A549 (cell line): ENCODE results near the gene CCDC102B. TPM values are rescaled to one million over a fixed set of nuclear protein-coding genes. Genes with fewer than 3 reads are reported as not detected.

ENCODE experiments used
- ATAC-seq, 2 experiments: fragments of 200-7000 bp in 1 of 2; fragments of >200 bp in 1 of 2; cut with Nextera tagmentation in 1 of 2; cut with Tn5 transposase in 1 of 2; 3 replicates each; pipeline versions ENCODE4 v1.8.0 to v1.9.1; 2018 to 2020; ENCODE audit warnings: mild to moderate bottlenecking in 1 of 2, moderate library complexity in 1 of 2
- CTCF ChIA-PET: fragments of 300-600 bp; sonication (Branson Sonifier 250); formaldehyde crosslinking; extraction: SDS; loops from one replicate; lab custom pipeline; 2021; ENCODE audit warnings: antibody characterized with exemption, inconsistent platforms; lab: Yijun Ruan, JAX
- POLR2A ChIA-PET: fragments of 350-600 bp; formaldehyde crosslinking; extraction: SDS; loops from one replicate; lab custom pipeline; 2021; ENCODE audit warnings: antibody characterized with exemption, inconsistent platforms; lab: Yijun Ruan, JAX
- DNase-seq, 2 experiments: peaks; one replicate each; pipeline versions ENCODE4 v3.0.0 to v3.0.0-alpha.2; 2011 to 2016; ENCODE audit warnings: low read depth in 1 of 2, low spot score in 1 of 2
- FAIRE-seq: peaks from 2 replicates; lab custom pipeline; 2011; peaks lifted over from hg19 to GRCh38; lab: Jason Lieb, UNC
- H3K27ac ChIP-seq, 2 experiments: fragments of >200 bp; sonication (Bioruptor Twin); formaldehyde crosslinking; 3 replicates each; pipeline ENCODE4 v1.5.1; 2016 to 2017
- H3K4me1 ChIP-seq: fragments of >200 bp; sonication (Bioruptor Twin); formaldehyde crosslinking; 3 replicates; pipeline ENCODE4 v1.6.1; 2016
- H3K4me2 ChIP-seq: fragments of >200 bp; sonication (Bioruptor Twin); formaldehyde crosslinking; 3 replicates; pipeline ENCODE4 v1.6.1; 2016
- H3K4me3 ChIP-seq: fragments of >200 bp; sonication (Bioruptor Twin); formaldehyde crosslinking; 3 replicates; pipeline ENCODE4 v1.5.1; 2016
- H3K9me3 ChIP-seq: fragments of >200 bp; sonication (Bioruptor Twin); formaldehyde crosslinking; 3 replicates; pipeline ENCODE4 v1.6.1; 2016
- CEBPB ChIP-seq, 2 experiments: fragments of >200 bp in 1 of 2; sonication (Bioruptor Twin) in 1 of 2; formaldehyde crosslinking in 1 of 2; IDR thresholded peaks; 2 replicates each; pipeline ENCODE4 v1.6.1; 2012 to 2016
- CHD2 ChIP-seq: fragments of 150-350 bp; IDR thresholded peaks from 2 replicates; pipeline ENCODE4 v1.6.1; 2014; ENCODE audit warnings: low read length; ENCODE audit not compliant: partially characterized antibody
- CTCF ChIP-seq: fragments of >200 bp; sonication (Bioruptor Twin); formaldehyde crosslinking; IDR thresholded peaks from 3 replicates; pipeline ENCODE4 v1.5.1; 2016
- EHF ChIP-seq: fragments of 250-450 bp; sonication (Bioruptor Pico); IDR thresholded peaks from 2 replicates; pipeline ENCODE4 v1.5.0; 2020; ENCODE audit warnings: mild to moderate bottlenecking
- EP300 ChIP-seq, 2 experiments: fragments of >200 bp; sonication (Bioruptor Twin); formaldehyde crosslinking; IDR thresholded peaks; 2 replicates in 1 of 2; 3 replicates in 1 of 2; pipeline ENCODE4 v1.6.1; 2016 to 2017
- FOSB ChIP-seq: fragments of 250-450 bp; sonication (Bioruptor Pico); IDR thresholded peaks from 2 replicates; pipeline ENCODE4 v1.5.0; 2020; ENCODE audit warnings: mild to moderate bottlenecking, moderate library complexity
- HDAC2 ChIP-seq: fragments of 200-600 bp; sonication (generic); IDR thresholded peaks from 2 replicates; pipeline ENCODE4 v1.6.1; 2016
- HEYL ChIP-seq: fragments of 250-450 bp; sonication (Bioruptor Pico); IDR thresholded peaks from 2 replicates; pipeline ENCODE4 v1.8.0; 2021; ENCODE audit warnings: mild to moderate bottlenecking, moderate library complexity
- JUN ChIP-seq, 2 experiments: fragments of >200 bp; sonication (Bioruptor Twin); formaldehyde crosslinking; IDR thresholded peaks; 2 replicates in 1 of 2; 3 replicates in 1 of 2; pipeline ENCODE4 v1.6.1; 2016 to 2017
- JUNB ChIP-seq: fragments of >200 bp; sonication (Bioruptor Twin); formaldehyde crosslinking; IDR thresholded peaks from 2 replicates; pipeline ENCODE4 v1.6.1; 2016
- KDM5A ChIP-seq: fragments of 200-600 bp; sonication (generic); IDR thresholded peaks from 2 replicates; pipeline ENCODE4 v1.6.1; 2016; ENCODE audit warnings: antibody characterized with exemption, mild to moderate bottlenecking
- MAZ ChIP-seq: fragments of 150-350 bp; IDR thresholded peaks from 2 replicates; pipeline ENCODE4 v1.6.1; 2014; ENCODE audit warnings: antibody characterized with exemption, low read depth, low read length, borderline replicate concordance
- MYC ChIP-seq: IDR thresholded peaks from 2 replicates; pipeline ENCODE4 v1.6.1; 2012; ENCODE audit warnings: mild to moderate bottlenecking, inconsistent platforms, low read length, improper control_type of control experiment, borderline replicate concordance
- NFE2L2 ChIP-seq: fragments of 150-350 bp; conservative IDR thresholded peaks from 2 replicates; pipeline ENCODE4 v1.6.1; 2014; ENCODE audit warnings: low read length
- NPAS2 ChIP-seq: fragments of 250-450 bp; sonication (Bioruptor Pico); IDR thresholded peaks from 2 replicates; pipeline ENCODE4 v1.8.0; 2022; ENCODE audit warnings: mild to moderate bottlenecking, moderate library complexity, borderline replicate concordance
- NR3C1 ChIP-seq: fragments of >200 bp; sonication (Bioruptor Twin); formaldehyde crosslinking; IDR thresholded peaks from 3 replicates; pipeline ENCODE4 v1.6.1; 2017
- POLR2A ChIP-seq: IDR thresholded peaks from 2 replicates; pipeline ENCODE4 v1.6.1; 2012; ENCODE audit warnings: mild to moderate bottlenecking, low read length
- POLR2AphosphoS2 ChIP-seq: conservative IDR thresholded peaks from 2 replicates; pipeline ENCODE4 v1.6.1; 2012; ENCODE audit warnings: low read length, improper control_type of control experiment, inconsistent platforms
- RARB ChIP-seq: fragments of 250-450 bp; sonication (Bioruptor Pico); IDR thresholded peaks from 2 replicates; pipeline ENCODE4 v1.8.0; 2021; ENCODE audit warnings: mild to moderate bottlenecking, moderate library complexity
- RCOR1 ChIP-seq: fragments of 150-350 bp; IDR thresholded peaks from 2 replicates; pipeline ENCODE4 v1.6.1; 2014; ENCODE audit warnings: antibody characterized with exemption, low read length, low read depth
- TP53 ChIP-seq: fragments of 250-450 bp; sonication (Bioruptor Pico); IDR thresholded peaks from 2 replicates; pipeline ENCODE4 v1.5.0; 2021; ENCODE audit warnings: mild to moderate bottlenecking, moderate library complexity
- ZC3H11A ChIP-seq: fragments of 450-650 bp; IDR thresholded peaks from 2 replicates; pipeline ENCODE4 v1.6.1; 2014; ENCODE audit warnings: antibody characterized with exemption, mild to moderate bottlenecking
- ZNF302 ChIP-seq: fragments of 250-450 bp; sonication (Bioruptor Pico); IDR thresholded peaks from 2 replicates; pipeline ENCODE4 v1.9.0; 2021; ENCODE audit warnings: inconsistent platforms, mild to moderate bottlenecking, moderate library complexity
- WGBS: methylation state at CpG from one replicate; pipeline ENCODE4 v1.1.6; 2017; ENCODE audit errors: missing lambda C conversion rate; 5-methylcytosine and 5-hydroxymethylcytosine counted together
- polyA plus RNA-seq, 4 experiments: library from polyadenylated mRNA; depleted of rRNA in 3 of 4; stranded (reverse); fragments of >200 nt; fragmentation: RNase III in 1 of 4; extraction: RNeasy Plus Mini Kit Qiagen cat#74134 plus additional on column Dnase treatment in 1 of 4; gene quantifications; 2 replicates in 3 of 4; 3 replicates in 1 of 4; pipeline ENCODE4 v1.2.3, GENCODE V29; 2011 to 2017
- TF ChIP-seq, protein P1 (sequence below): fragments of 450-650 bp; IDR thresholded peaks from 2 replicates; pipeline ENCODE4 v1.6.1; 2014; ENCODE audit warnings: antibody characterized with exemption
- TF ChIP-seq, protein P2 (sequence below): IDR thresholded peaks from 2 replicates; pipeline ENCODE4 v1.6.1; 2012
- TF ChIP-seq, protein P3 (sequence below): fragments of 150-350 bp; IDR thresholded peaks from 2 replicates; pipeline ENCODE4 v1.6.1; 2014; ENCODE audit warnings: low read depth, mild to moderate bottlenecking, low read length

Gene CCDC102B
- polyA plus RNA-seq, 2 of the 4 experiments (the other 2 are of a cell fraction): 1.2 to 1.6 TPM

DNA sequence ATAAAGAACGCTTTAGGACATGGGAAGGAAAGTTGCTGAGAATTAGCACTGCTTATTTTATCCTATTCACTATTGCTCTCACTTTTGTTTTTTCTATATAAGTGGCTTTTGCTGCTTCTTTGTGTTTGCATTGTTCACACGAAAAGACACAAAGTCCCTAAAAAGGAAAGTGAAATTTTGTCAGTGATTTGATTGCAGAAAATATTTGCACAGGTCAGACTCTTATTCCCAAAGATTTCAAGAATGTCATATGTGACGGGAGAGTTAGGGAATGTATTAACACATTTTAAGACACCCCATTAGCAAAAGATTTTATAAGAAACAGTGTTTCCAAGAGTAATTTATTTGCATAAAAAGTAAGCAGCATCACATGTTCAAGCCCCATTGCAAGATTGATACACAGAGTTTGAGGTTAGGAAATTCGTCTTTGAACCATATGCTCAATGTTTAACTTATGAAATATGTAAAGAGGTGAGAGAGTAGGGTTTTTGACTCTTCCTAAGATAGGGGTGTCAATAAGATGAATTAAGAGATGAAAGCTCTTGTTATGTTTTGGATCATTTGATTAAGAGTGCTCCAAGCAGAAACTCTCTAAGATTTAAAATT is 57.0 kb downstream of the CCDC102B start (continued):
- TF ChIP-seq, protein P1, sequence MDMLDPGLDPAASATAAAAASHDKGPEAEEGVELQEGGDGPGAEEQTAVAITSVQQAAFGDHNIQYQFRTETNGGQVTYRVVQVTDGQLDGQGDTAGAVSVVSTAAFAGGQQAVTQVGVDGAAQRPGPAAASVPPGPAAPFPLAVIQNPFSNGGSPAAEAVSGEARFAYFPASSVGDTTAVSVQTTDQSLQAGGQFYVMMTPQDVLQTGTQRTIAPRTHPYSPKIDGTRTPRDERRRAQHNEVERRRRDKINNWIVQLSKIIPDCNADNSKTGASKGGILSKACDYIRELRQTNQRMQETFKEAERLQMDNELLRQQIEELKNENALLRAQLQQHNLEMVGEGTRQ: no peak
- TF ChIP-seq RCOR1: no peak
- TF ChIP-seq MYC: no peak
- TF ChIP-seq NR3C1: no peak
- TF ChIP-seq, protein P2, sequence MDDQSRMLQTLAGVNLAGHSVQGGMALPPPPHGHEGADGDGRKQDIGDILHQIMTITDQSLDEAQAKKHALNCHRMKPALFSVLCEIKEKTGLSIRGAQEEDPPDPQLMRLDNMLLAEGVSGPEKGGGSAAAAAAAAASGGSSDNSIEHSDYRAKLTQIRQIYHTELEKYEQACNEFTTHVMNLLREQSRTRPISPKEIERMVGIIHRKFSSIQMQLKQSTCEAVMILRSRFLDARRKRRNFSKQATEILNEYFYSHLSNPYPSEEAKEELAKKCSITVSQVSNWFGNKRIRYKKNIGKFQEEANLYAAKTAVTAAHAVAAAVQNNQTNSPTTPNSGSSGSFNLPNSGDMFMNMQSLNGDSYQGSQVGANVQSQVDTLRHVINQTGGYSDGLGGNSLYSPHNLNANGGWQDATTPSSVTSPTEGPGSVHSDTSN: no peak
- TF ChIP-seq HDAC2: no peak

GRCh38 chr18:68855491-68855890 is 57.6 kb downstream of the CCDC102B start:
- TF ChIP-seq MAZ (no peak), POLR2AphosphoS2 (no peak), CTCF (no peak), MYC (no peak), RARB (CRISPR knock-in tag) (no peak), RCOR1 (no peak), NPAS2 (CRISPR knock-in tag) (no peak), EP300 (IDR thresholded peaks at IDR 0.05) (no peak), EHF (CRISPR knock-in tag) (no peak), HEYL (CRISPR knock-in tag) (no peak), JUN (IDR thresholded peaks at IDR 0.05) (no peak), HDAC2 (no peak), ZC3H11A (no peak), JUNB (no peak), CHD2 (no peak), FOSB (CRISPR knock-in tag) (no peak)
- Histone ChIP-seq H3K27ac (no peak overlapping the region), H3K4me1 (no peaks in the 10 kb centered on the region), H3K4me3 (no peak overlapping the region), H3K4me2 (no peak overlapping the region), H3K9me3 (no peaks in the 10 kb centered on the region)
- ChIA-PET CTCF (no interaction called here), POLR2A (no interaction called here)
- DNase-seq (no peak), ATAC-seq (no peak), FAIRE-seq (no peak)

DNA sequence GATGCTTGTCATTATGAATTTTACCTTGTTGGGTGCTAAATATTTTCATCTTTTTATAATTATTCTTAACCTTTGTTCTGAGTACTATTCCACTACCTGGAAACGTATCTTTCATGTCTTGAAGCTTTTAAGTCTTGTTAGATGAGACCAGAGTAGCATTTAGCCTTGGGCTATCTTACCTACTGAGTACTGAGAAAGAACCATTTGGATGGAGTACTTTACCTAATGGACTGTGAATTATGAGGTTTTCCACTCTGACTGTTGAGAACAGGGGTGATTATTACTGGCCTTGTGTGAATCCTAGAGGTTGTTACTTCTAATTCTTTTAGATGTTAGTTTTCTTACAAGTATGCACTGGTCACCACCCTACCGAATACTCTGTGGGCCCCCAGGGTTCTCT is 63.5 kb downstream of the CCDC102B start:
- WGBS: 32% methylated on average over 2 of the region's 2 CpGs
- ATAC-seq: no peak

More for the DNA sequence above, 63.5 kb downstream of the CCDC102B start:
- Histone ChIP-seq H3K27ac (no peak overlapping the region), H3K9me3 (no peaks in the 10 kb centered on the region), H3K4me3 (no peak overlapping the region), H3K4me1 (no peaks in the 10 kb centered on the region), H3K4me2 (no peak overlapping the region)
- CTCF ChIA-PET: no interaction called here
- FAIRE-seq: no peak
- TF ChIP-seq NPAS2 (CRISPR knock-in tag): no peak
- TF ChIP-seq ZNF302 (CRISPR knock-in tag): no peak
- TF ChIP-seq MYC: no peak
- no peak for TF ChIP-seq TP53 (CRISPR knock-in tag)
- no peak for TF ChIP-seq NFE2L2
- TF ChIP-seq KDM5A: no peak
- TF ChIP-seq, protein P3, sequence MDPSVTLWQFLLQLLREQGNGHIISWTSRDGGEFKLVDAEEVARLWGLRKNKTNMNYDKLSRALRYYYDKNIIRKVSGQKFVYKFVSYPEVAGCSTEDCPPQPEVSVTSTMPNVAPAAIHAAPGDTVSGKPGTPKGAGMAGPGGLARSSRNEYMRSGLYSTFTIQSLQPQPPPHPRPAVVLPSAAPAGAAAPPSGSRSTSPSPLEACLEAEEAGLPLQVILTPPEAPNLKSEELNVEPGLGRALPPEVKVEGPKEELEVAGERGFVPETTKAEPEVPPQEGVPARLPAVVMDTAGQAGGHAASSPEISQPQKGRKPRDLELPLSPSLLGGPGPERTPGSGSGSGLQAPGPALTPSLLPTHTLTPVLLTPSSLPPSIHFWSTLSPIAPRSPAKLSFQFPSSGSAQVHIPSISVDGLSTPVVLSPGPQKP: no peak
- no peak for TF ChIP-seq MAZ
- TF ChIP-seq POLR2A: no peak
- TF ChIP-seq CEBPB (IDR thresholded peaks at IDR 0.05): no peak
- POLR2A ChIA-PET: no interaction called here
- no peak for DNase-seq
